AG04449 (cell line): ENCODE data around the gene FCHSD2.

ENCODE experiments used
- CTCF ChIA-PET: fragments of 350-600 bp; formaldehyde crosslinking; extraction: SDS; loops from one replicate; lab custom pipeline; 2021; ENCODE audit warnings: antibody characterized with exemption; lab: Yijun Ruan, JAX
- POLR2A ChIA-PET: fragments of 400-600, 350-600 bp; formaldehyde crosslinking; extraction: SDS; loops from one replicate; lab custom pipeline; 2020; ENCODE audit warnings: antibody characterized with exemption, inconsistent platforms; lab: Yijun Ruan, JAX
- DNase-seq: peaks from one replicate; pipeline ENCODE4 v3.0.0-alpha.2; 2010; ENCODE audit warnings: low read depth, low spot score
- H3K4me3 ChIP-seq: 2 replicates; pipeline ENCODE4 v1.5.1; 2011; ENCODE audit warnings: low read depth, mild to moderate bottlenecking, control low read depth, low read length
- CTCF ChIP-seq: IDR thresholded peaks from one replicate; pipeline ENCODE4 v1.5.1; 2011; ENCODE audit warnings: mild to moderate bottlenecking, moderate library complexity, low read length, control low read depth, inconsistent platforms; ENCODE audit not compliant: insufficient read depth; ENCODE audit errors: missing control alignments

FCHSD2 gene

DNA sequence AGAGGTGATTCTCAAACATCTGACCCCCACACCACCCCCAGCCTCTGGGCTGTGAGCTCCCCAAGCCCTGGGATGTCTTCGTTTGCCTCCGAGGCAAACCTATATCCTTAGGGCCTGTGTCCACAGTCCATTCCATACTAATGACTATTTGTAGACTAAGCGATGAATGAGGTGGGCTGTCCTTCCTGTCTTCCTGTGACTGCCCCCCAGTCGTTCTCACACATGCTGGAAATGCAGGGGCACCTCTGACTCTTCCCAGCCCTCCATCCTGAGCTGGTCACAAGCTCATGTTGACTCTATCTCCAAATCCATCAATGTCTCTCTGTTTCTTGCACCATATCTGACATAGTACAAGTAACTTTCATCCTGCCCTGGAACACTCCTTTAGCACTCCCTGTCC lies 323.1 kb downstream of the FCHSD2 start:
- POLR2A ChIA-PET = interaction anchor here (0.8 kb wide), 1 partner anchor 98 kb away, joined by 3 read pairs; no protein-coding TSS in a partner anchor
- DNase-seq = no peak
- H3K4me3 ChIP-seq = no peak overlapping the region
- CTCF ChIA-PET = interaction anchor here (1.0 to 1.7 kb wide), 6 partner anchors 9 to 134 kb away, joined by 3 to 11 read pairs (median 4); partner anchors contain the start of gene STARD10
- no peak for TF ChIP-seq CTCF

DNA sequence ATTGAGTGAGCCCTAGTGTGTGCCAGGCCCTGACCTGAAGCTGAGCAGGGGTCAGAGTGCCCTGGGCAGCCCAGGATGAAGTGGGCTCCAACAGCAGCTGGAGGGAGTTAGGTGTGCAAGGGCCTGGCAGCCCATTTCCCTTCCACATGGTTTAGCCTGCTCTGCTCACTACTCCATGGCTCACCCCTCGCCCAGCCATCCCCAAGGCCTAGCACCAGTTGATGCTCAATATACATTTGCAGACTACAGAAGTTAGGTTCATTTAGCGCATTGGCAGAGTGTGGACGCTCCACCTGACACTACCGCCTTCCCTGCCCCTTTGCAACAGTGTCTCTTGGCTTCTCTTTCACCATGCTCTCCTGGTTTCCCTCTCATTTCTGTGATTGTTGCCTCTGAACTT lies 324.2 kb downstream of the FCHSD2 start:
- no peak for DNase-seq
- ChIA-PET CTCF (interaction anchor here (1.1 to 9.6 kb wide), 3 partner anchors 24 to 133 kb away, joined by 3 to 128 read pairs (median 4); partner anchors contain the start of gene STARD10), POLR2A (no interaction called here)
- no peak for TF ChIP-seq CTCF
- H3K4me3 ChIP-seq = no peak overlapping the region

- TF ChIP-seq CTCF = no peak
- no peak for DNase-seq
- CTCF ChIA-PET = interaction anchor here (1.2 to 9.6 kb wide), 4 partner anchors 23 to 367 kb away, joined by 3 to 128 read pairs (median 27); partner anchors contain the start of gene STARD10
These were observed 325.6 kb downstream of the FCHSD2 start for GRCh38 chr11:72816404-72816990.

DNA sequence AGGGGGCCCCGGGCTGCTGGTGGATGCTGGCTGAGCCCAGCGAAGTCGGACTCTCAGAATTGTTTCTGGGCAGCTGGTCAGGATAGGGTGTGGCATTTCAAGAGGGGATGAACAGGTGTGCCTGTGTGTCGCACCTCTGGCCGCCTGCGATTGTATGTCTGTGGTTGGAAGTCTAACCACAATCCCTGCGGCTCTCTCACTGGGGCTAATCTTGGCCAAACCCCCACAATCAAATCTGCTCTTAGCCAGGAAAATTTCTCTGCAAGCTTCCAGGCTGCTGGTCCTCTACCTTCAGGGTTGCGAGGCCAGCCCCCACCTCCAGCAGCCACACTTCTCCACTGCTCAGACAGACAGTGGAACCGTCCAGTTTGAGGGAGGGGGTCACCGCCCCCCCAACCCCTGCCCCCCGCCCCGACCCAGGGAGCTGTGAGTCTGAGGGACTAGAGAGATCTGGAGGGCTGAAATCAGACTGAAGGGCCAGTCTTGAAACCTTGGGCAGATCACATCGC lies 327.0 kb downstream of the FCHSD2 start:
- no peak for DNase-seq
- ChIA-PET POLR2A (no interaction called here), CTCF (interaction anchor here (0.6 to 9.6 kb wide), 5 partner anchors 14 to 372 kb away, joined by 3 to 128 read pairs (median 3); partner anchors contain the start of gene STARD10)
- H3K4me3 ChIP-seq = peak overlapping the region; percentile 91
- TF ChIP-seq CTCF = no peak

More at GRCh38 chr11:72816404-72816990, 325.6 kb downstream of the FCHSD2 start:
- POLR2A ChIA-PET = no interaction called here
- no peak overlapping the region for H3K4me3 ChIP-seq

GRCh38 chr11:72814286-72815109 lies 327.6 kb downstream of the FCHSD2 start, which contains the start of gene ATG16L2:
ATG16L2 (plus strand) TSS chr11:72814411; CDS start chr11:72814446, 35 bp downstream.
- TF ChIP-seq CTCF = peak; percentile 21
- peak within 1 kb of the TSS; percentile 91 for H3K4me3 ChIP-seq
- POLR2A ChIA-PET = interaction anchor here (1.0 kb wide), 1 partner anchor 95 kb away, joined by 3 read pairs; no protein-coding TSS in a partner anchor
- CTCF ChIA-PET = interaction anchor here (1.0 to 9.6 kb wide), 6 partner anchors 21 to 372 kb away, joined by 3 to 128 read pairs (median 8); partner anchors contain the start of gene STARD10
- no peak for DNase-seq
